Parathyroid adenoma (tissue), 2 donors: Measurements from ENCODE around the gene CHRNA10.

ENCODE experiments used
- H2AFZ ChIP-seq: fragments of 300-600 bp; sonication (generic); one replicate; pipeline ENCODE4 v1.7.0; 2017; ENCODE audit warnings: antibody characterized with exemption, mild to moderate bottlenecking
- H3K27ac ChIP-seq: fragments of 300-600 bp; sonication (generic); one replicate; pipeline ENCODE4 v1.7.0; 2017
- H3K27me3 ChIP-seq: fragments of 300-600 bp; sonication (generic); one replicate; pipeline ENCODE4 v1.7.0; 2017; ENCODE audit warnings: low read length; ENCODE audit not compliant: control insufficient read depth, insufficient read depth
- H3K36me3 ChIP-seq: fragments of 300-600 bp; sonication (generic); one replicate; pipeline ENCODE4 v1.7.0; 2017; ENCODE audit warnings: low read length; ENCODE audit not compliant: control insufficient read depth, insufficient read depth
- H3K4me1 ChIP-seq: fragments of 300-600 bp; sonication (generic); one replicate; pipeline ENCODE4 v1.7.0; 2017; ENCODE audit warnings: control low read depth
- H3K4me2 ChIP-seq: fragments of 300-600 bp; sonication (generic); one replicate; pipeline ENCODE4 v1.7.0; 2017; ENCODE audit warnings: low read length
- H3K4me3 ChIP-seq: fragments of 300-600 bp; sonication (generic); one replicate; pipeline ENCODE4 v1.7.0; 2017; ENCODE audit warnings: low read depth, low read length
- H3K79me2 ChIP-seq: fragments of 300-600 bp; sonication (generic); one replicate; pipeline ENCODE4 v1.7.0; 2017; ENCODE audit warnings: control low read depth
- H3K9ac ChIP-seq: fragments of 300-600 bp; sonication (generic); one replicate; pipeline ENCODE4 v1.7.0; 2017; ENCODE audit warnings: mild to moderate bottlenecking
- H3K9me3 ChIP-seq: fragments of 300-600 bp; sonication (generic); one replicate; pipeline ENCODE4 v1.7.0; 2017; ENCODE audit warnings: low read length; ENCODE audit not compliant: control insufficient read depth
- CTCF ChIP-seq: fragments of 300-600 bp; sonication (generic); IDR thresholded peaks from one replicate; pipeline ENCODE4 v1.7.0; 2017; ENCODE audit warnings: antibody characterized with exemption, mild to moderate bottlenecking
- donor health status: primary hyperparathyroidism.

CHRNA10 gene

GRCh38 chr11:3667149-3668035 is 3.8 kb downstream of the CHRNA10 start:
- H3K27ac ChIP-seq: no peak overlapping the region
- H3K4me3 ChIP-seq: no peak overlapping the region
- H3K9ac ChIP-seq: no peak overlapping the region
- H3K9me3 ChIP-seq: no peaks in the 10 kb centered on the region
- no peaks in the 10 kb centered on the region for H3K27me3 ChIP-seq
- no peaks in the 10 kb centered on the region for H3K36me3 ChIP-seq
- H2AFZ ChIP-seq: no peak overlapping the region
- no peak for TF ChIP-seq CTCF
- no peaks in the 10 kb centered on the region for H3K4me1 ChIP-seq
- H3K79me2 ChIP-seq: no peaks in the 10 kb centered on the region
- H3K4me2 ChIP-seq: no peak overlapping the region

GRCh38 chr11:3666023-3666530 is 5.1 kb downstream of the CHRNA10 start:
- H2AFZ ChIP-seq: no peak overlapping the region
- H3K27me3 ChIP-seq: no peaks in the 10 kb centered on the region
- no peaks in the 10 kb centered on the region for H3K36me3 ChIP-seq
- TF ChIP-seq CTCF: no peak
- H3K4me3 ChIP-seq: no peak overlapping the region
- no peak overlapping the region for H3K27ac ChIP-seq
- no peaks in the 10 kb centered on the region for H3K4me1 ChIP-seq
- no peaks in the 10 kb centered on the region for H3K9me3 ChIP-seq
- no peak overlapping the region for H3K9ac ChIP-seq
- no peak overlapping the region for H3K4me2 ChIP-seq
- no peaks in the 10 kb centered on the region for H3K79me2 ChIP-seq

- no peak for TF ChIP-seq CTCF
- Histone ChIP-seq H3K4me3 (no peak overlapping the region), H3K4me1 (no peaks in the 10 kb centered on the region), H3K9ac (no peak overlapping the region), H3K4me2 (no peak overlapping the region), H3K9me3 (no peaks in the 10 kb centered on the region), H3K79me2 (no peaks in the 10 kb centered on the region), H3K27me3 (no peaks in the 10 kb centered on the region), H2AFZ (no peak overlapping the region), H3K36me3 (no peaks in the 10 kb centered on the region), H3K27ac (no peak overlapping the region)
These were observed 5.7 kb downstream of the CHRNA10 start for GRCh38 chr11:3665336-3666022.

- H3K4me2 ChIP-seq: no peak overlapping the region
- no peak overlapping the region for H3K27ac ChIP-seq
- H2AFZ ChIP-seq: no peak overlapping the region
- H3K36me3 ChIP-seq: no peaks in the 10 kb centered on the region
- no peaks in the 10 kb centered on the region for H3K79me2 ChIP-seq
- no peak overlapping the region for H3K9ac ChIP-seq
- no peak overlapping the region for H3K4me3 ChIP-seq
- TF ChIP-seq CTCF: no peak
- H3K4me1 ChIP-seq: no peaks in the 10 kb centered on the region
- H3K9me3 ChIP-seq: no peaks in the 10 kb centered on the region
- H3K27me3 ChIP-seq: no peaks in the 10 kb centered on the region
These were observed 7.1 kb downstream of the CHRNA10 start for GRCh38 chr11:3664032-3664630.
